Measurements from ENCODE around the gene CLEC1B.

DNA sequence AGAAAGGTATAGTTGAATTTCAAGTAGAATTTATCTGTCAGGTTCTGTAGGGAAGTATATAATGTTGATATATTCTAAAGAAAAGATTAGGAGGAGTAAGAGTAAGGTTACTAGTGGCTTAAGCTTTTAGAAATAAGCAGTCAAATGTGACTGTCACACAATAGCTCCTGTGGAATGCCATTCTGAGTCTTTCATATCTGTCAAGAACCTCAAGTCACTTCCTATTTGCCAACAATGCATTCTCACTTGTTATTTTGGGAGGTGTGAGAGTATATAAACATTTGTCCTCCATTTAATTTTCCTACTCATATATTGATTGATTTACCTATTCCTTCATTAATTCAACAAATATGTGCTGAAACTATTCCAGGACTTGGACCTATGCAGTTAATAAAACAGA, 43.2 kb upstream of the CLEC1B start:
- no peak for TF ChIP-seq POLR2A (IDR thresholded peaks at IDR 0.05; ENCODE audit: low read depth, low read length)
- TF ChIP-seq, protein P1, sequence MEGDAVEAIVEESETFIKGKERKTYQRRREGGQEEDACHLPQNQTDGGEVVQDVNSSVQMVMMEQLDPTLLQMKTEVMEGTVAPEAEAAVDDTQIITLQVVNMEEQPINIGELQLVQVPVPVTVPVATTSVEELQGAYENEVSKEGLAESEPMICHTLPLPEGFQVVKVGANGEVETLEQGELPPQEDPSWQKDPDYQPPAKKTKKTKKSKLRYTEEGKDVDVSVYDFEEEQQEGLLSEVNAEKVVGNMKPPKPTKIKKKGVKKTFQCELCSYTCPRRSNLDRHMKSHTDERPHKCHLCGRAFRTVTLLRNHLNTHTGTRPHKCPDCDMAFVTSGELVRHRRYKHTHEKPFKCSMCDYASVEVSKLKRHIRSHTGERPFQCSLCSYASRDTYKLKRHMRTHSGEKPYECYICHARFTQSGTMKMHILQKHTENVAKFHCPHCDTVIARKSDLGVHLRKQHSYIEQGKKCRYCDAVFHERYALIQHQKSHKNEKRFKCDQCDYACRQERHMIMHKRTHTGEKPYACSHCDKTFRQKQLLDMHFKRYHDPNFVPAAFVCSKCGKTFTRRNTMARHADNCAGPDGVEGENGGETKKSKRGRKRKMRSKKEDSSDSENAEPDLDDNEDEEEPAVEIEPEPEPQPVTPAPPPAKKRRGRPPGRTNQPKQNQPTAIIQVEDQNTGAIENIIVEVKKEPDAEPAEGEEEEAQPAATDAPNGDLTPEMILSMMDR (IDR thresholded peaks at IDR 0.05; ENCODE audit: extremely low read depth in 1 of 2, insufficient read depth in 1 of 2, low read depth in 1 of 2, low read length in 2 of 2) = no peak
- no peak for TF ChIP-seq POLR2AphosphoS5 (IDR thresholded peaks at IDR 0.05; ENCODE audit: insufficient read depth, low read depth, low read length)
- no peak for TF ChIP-seq EZH2 (IDR thresholded peaks at IDR 0.05; ENCODE audit: borderline replicate concordance, low read depth, low read length, severe bottlenecking)
- TF ChIP-seq, protein P2, sequence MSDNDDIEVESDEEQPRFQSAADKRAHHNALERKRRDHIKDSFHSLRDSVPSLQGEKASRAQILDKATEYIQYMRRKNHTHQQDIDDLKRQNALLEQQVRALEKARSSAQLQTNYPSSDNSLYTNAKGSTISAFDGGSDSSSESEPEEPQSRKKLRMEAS (IDR thresholded peaks at IDR 0.05; ENCODE audit: insufficient read depth, insufficient read length) = no peak
- no peak for TF ChIP-seq GATA2 (IDR thresholded peaks at IDR 0.05; ENCODE audit: insufficient read depth, insufficient read length, low read depth, low read length)
